Smooth muscle cell (in vitro differentiated cells): Measurements from ENCODE around the gene ATP9B. TPM values are rescaled to one million over a fixed set of nuclear protein-coding genes. Genes with fewer than 3 reads are reported as not detected.

Source experiments
- DNase-seq: peaks from one replicate; lab custom pipeline; 2025; ENCODE audit not compliant: unreplicated experiment; lab: John Stamatoyannopoulos, UW
- H2AFZ ChIP-seq: fragments of 200-600 bp; sonication (generic); 2 replicates; pipeline ENCODE4 v1.6.0; 2016; ENCODE audit warnings: antibody characterized with exemption, low read depth, mild to moderate bottlenecking
- H3F3A ChIP-seq: fragments of 200-600 bp; sonication (generic); 2 replicates; pipeline ENCODE4 v1.6.0; 2017; ENCODE audit warnings: antibody characterized with exemption, low read depth
- H3K27ac ChIP-seq: fragments of 200-600 bp; sonication (generic); 2 replicates; pipeline ENCODE4 v1.5.1; 2016; ENCODE audit warnings: low read depth, mild to moderate bottlenecking
- H3K27me3 ChIP-seq: fragments of 200-600 bp; sonication (generic); 2 replicates; pipeline ENCODE4 v1.6.1; 2016; ENCODE audit warnings: low read depth, mild to moderate bottlenecking
- H3K36me3 ChIP-seq: fragments of 200-600 bp; sonication (generic); 2 replicates; pipeline ENCODE4 v1.5.1; 2016; ENCODE audit warnings: low read depth
- H3K4me1 ChIP-seq: fragments of 200-600 bp; sonication (generic); 2 replicates; pipeline ENCODE4 v1.5.1; 2016; ENCODE audit warnings: low read depth
- H3K4me2 ChIP-seq: fragments of 200-600 bp; sonication (generic); 2 replicates; pipeline ENCODE4 v1.6.0; 2016; ENCODE audit warnings: mild to moderate bottlenecking
- H3K4me3 ChIP-seq: fragments of 200-600 bp; sonication (generic); 2 replicates; pipeline ENCODE4 v1.5.1; 2016; ENCODE audit warnings: mild to moderate bottlenecking
- H3K79me2 ChIP-seq: fragments of 200-600 bp; sonication (generic); 2 replicates; pipeline ENCODE4 v1.6.0; 2016; ENCODE audit warnings: low read depth, mild to moderate bottlenecking
- H3K9ac ChIP-seq: fragments of 200-600 bp; sonication (generic); 2 replicates; pipeline ENCODE4 v1.6.0; 2016; ENCODE audit warnings: low read depth
- H3K9me3 ChIP-seq: fragments of 200-600 bp; sonication (generic); replicated peaks from 2 replicates; pipeline ENCODE4 v1.5.1; 2016; ENCODE audit warnings: low read depth
- H4K20me1 ChIP-seq: fragments of 200-600 bp; sonication (generic); 2 replicates; pipeline ENCODE4 v1.6.0; 2016; ENCODE audit warnings: low read depth
- CTCF ChIP-seq: fragments of 200-600 bp; sonication (generic); IDR thresholded peaks from 2 replicates; pipeline ENCODE4 v1.5.1; 2017; ENCODE audit warnings: borderline replicate concordance, mild to moderate bottlenecking, antibody characterized with exemption; ENCODE audit not compliant: insufficient read depth, poor library complexity, severe bottlenecking
- whole genome bisulfite sequencing: methylation state at CpG from one replicate; pipeline ENCODE4 v1.1.7; 2016; ENCODE audit warnings: low lambda C conversion rate; 5-methylcytosine and 5-hydroxymethylcytosine counted together
- polyA plus RNA-seq: library from polyadenylated mRNA; unstranded; fragments of >200 nt; fragmentation: Nextera tagmentation; extraction: Ambion mirVana; gene quantifications from 2 replicates; pipeline ENCODE4 v1.2.1, GENCODE V29; 2016
- total RNA-seq: library from RNA; depleted of rRNA; stranded (reverse); fragments of >200 nt; gene quantifications from 2 replicates; pipeline ENCODE4 v1.2.3, GENCODE V29; 2014

ATP9B gene
- total and polyA plus RNA-seq, 2 experiments from 2014 or later, result 6.1 to 16.4 TPM

- no peaks in the 10 kb centered on the region for H3K36me3 ChIP-seq
- no peaks in the 10 kb centered on the region for H3F3A ChIP-seq
- DNase-seq, result no peak
Observed at GRCh38 chr18:79242246-79242645, 173.1 kb downstream of the ATP9B start.

GRCh38 chr18:79245517-79246001 lies 176.4 kb downstream of the ATP9B start:
- H4K20me1 ChIP-seq, result peaks cover 10% of the 10 kb centered on the region
- no peak overlapping the region for H3K4me3 ChIP-seq
- no peaks in the 10 kb centered on the region for H3K79me2 ChIP-seq
- WGBS, result 92% methylated on average over 22 of the region's 23 CpGs
- H2AFZ ChIP-seq, result no peak overlapping the region
- no peak for TF ChIP-seq CTCF
- no peaks in the 10 kb centered on the region for H3K36me3 ChIP-seq
- H3K4me1 ChIP-seq, result no peaks in the 10 kb centered on the region
- H3F3A ChIP-seq, result no peaks in the 10 kb centered on the region
- no peaks in the 10 kb centered on the region for H3K27me3 ChIP-seq
- no peak overlapping the region for H3K9ac ChIP-seq
- H3K9me3 ChIP-seq, result no peaks in the 10 kb centered on the region
- H3K27ac ChIP-seq, result no peak overlapping the region
- H3K4me2 ChIP-seq, result no peak overlapping the region
- DNase-seq, result no peak

More at GRCh38 chr18:79242246-79242645, 173.1 kb downstream of the ATP9B start:
- Histone ChIP-seq H3K79me2 (no peaks in the 10 kb centered on the region), H3K27me3 (no peaks in the 10 kb centered on the region), H2AFZ (no peak overlapping the region), H3K4me2 (no peak overlapping the region), H3K9ac (no peak overlapping the region), H3K9me3 (no peaks in the 10 kb centered on the region), H3K4me3 (no peak overlapping the region), H3K4me1 (no peaks in the 10 kb centered on the region), H3K27ac (no peak overlapping the region), H4K20me1 (peaks cover 10% of the 10 kb centered on the region)
- TF ChIP-seq CTCF, result no peak
- 77% methylated on average over 5 of the region's 5 CpGs for WGBS

- peak; percentile 36 for DNase-seq
- Histone ChIP-seq H3K9me3 (no peaks in the 10 kb centered on the region), H3K79me2 (no peaks in the 10 kb centered on the region), H3K9ac (no peak overlapping the region), H3K27me3 (no peaks in the 10 kb centered on the region), H3K4me3 (peak overlapping the region; percentile 10), H3K4me2 (peak overlapping the region; percentile 67), H3K4me1 (no peaks in the 10 kb centered on the region), H2AFZ (no peak overlapping the region), H3K36me3 (no peaks in the 10 kb centered on the region), H4K20me1 (peaks cover 10% of the 10 kb centered on the region), H3F3A (no peaks in the 10 kb centered on the region), H3K27ac (no peak overlapping the region)
- TF ChIP-seq CTCF, result peak; percentile 98
- 44% methylated on average over 19 of the region's 31 CpGs for WGBS
Observed at GRCh38 chr18:79246309-79247108, 177.3 kb downstream of the ATP9B start.
